Sigmoid colon (tissue), 7 donors: Measurements from ENCODE around the gene FSCN2. TPM values are rescaled to one million over a fixed set of nuclear protein-coding genes. Genes with fewer than 3 reads are reported as not detected.

Experiments
- DNase-seq: peaks from one replicate; pipeline ENCODE4 v3.0.0-alpha.2; 2019
- H3K27ac ChIP-seq, 4 donors: fragments of 200-600 bp; sonication (generic); one replicate each; pipeline ENCODE4 v1.5.1; 2016 to 2019; ENCODE audit warnings: mild to moderate bottlenecking in 1 of 4
- H3K27me3 ChIP-seq, 3 donors: fragments of 200-600 bp; sonication (generic); one replicate each; pipeline ENCODE4 v1.5.1; 2019; ENCODE audit warnings: mild to moderate bottlenecking in 1 of 3
- H3K36me3 ChIP-seq, 4 donors: fragments of 200-600 bp; sonication (generic); one replicate each; pipeline ENCODE4 v1.5.1; 2016 to 2019
- H3K4me1 ChIP-seq, 4 donors: fragments of 200-600 bp; sonication (generic); one replicate each; pipeline ENCODE4 v1.5.1; 2017 to 2019
- H3K4me3 ChIP-seq, 4 donors: fragments of 200-600 bp; sonication (generic); one replicate each; pipeline ENCODE4 v1.5.1; 2017 to 2019; ENCODE audit warnings: mild to moderate bottlenecking in 2 of 4, moderate library complexity in 1 of 4
- H3K9me3 ChIP-seq, 4 donors: fragments of 200-600 bp in 3 of 4; sonication (generic) in 3 of 4; one replicate each; pipeline versions ENCODE4 v1.5.1 to v1.6.1; 2013 to 2019
- CTCF ChIP-seq, 4 experiments: fragments of 450-650 bp in 3 of 4; fragments of 200-600 bp in 1 of 4; IDR thresholded peaks; one replicate each; pipeline ENCODE4 v1.5.1; 2016 to 2019; ENCODE audit warnings: antibody characterized with exemption in 4 of 4, mild to moderate bottlenecking in 3 of 4, moderate library complexity in 2 of 4
- EP300 ChIP-seq, 4 donors: sonication (generic); formaldehyde crosslinking; IDR thresholded peaks; one replicate each; pipeline ENCODE4 v1.6.1; 2017; ENCODE audit warnings: antibody characterized with exemption in 4 of 4
- POLR2A ChIP-seq, 2 donors: fragments of 450-650 bp; IDR thresholded peaks; one replicate each; pipeline ENCODE4 v1.6.1; 2016; ENCODE audit warnings: antibody characterized with exemption in 2 of 2, mild to moderate bottlenecking in 2 of 2, moderate library complexity in 2 of 2
- POLR2AphosphoS5 ChIP-seq, 4 donors: sonication (generic); formaldehyde crosslinking; IDR thresholded peaks; one replicate each; pipeline ENCODE4 v1.6.1; 2017; ENCODE audit warnings: antibody characterized with exemption in 4 of 4
- WGBS, 2 donors: extraction: QIAGEN DNeasy Blood & Tissue Kit; methylation state at CpG; one replicate each; pipeline ENCODE4 v1.1.7; 2013; 5-methylcytosine and 5-hydroxymethylcytosine counted together
- intact Hi-C: fragments of 100-400 bp; cut with DNase I; formaldehyde crosslinking; loops from one replicate; pipeline ENCODE4 v1.15.1; 2023
- polyA plus RNA-seq, 3 donors: library from polyadenylated mRNA; stranded (reverse); fragments of 200-250 nt; gene quantifications; one replicate each; pipeline ENCODE4 v1.2.3, GENCODE V29; 2013
- small RNA-seq, 3 donors: library from RNA; depleted of rRNA; stranded (forward); fragments of <200 nt; gene quantifications; one replicate each; pipeline ENCODE3, GENCODE V24; 2016
- total RNA-seq, 4 donors: library from RNA; depleted of rRNA; stranded (reverse); fragments of >200 nt; gene quantifications; one replicate each; pipeline ENCODE4 v1.1.0, GENCODE V29; 2016
- donor health status: healthy with polysubstance abuse.
- donor health status: Bipolar disorder and iron deficiency.
- donor health status: healthy.

FSCN2 gene
- total and polyA plus RNA-seq, 7 donors, result 0.33 to 2.3 (median 1.0) TPM; not detected in 3

DNA sequence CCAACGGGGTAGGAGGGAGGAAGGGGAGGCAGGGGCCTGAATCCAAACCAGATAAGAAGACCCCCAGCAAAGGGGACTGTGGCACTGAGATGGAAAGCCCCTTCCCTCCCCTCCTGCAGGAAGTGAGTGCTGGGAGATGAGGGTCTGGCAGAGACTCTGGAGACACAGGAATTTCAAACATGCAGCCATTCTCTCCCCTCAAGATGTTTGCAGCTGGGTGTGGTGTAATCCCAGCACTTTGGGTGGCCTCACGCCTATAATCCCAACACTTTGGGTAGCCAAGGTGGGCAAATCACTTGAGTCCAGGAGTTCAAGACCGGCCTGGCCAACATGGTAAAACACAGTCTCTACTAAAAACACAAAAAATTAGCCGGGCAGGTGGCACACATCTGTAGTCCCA lies 57.9 kb downstream of the FSCN2 start:
- no peak for DNase-seq
- intact Hi-C loops, result no loop called here
- H3K9me3 ChIP-seq, result no peaks in the 10 kb centered on the region
- no peaks in the 10 kb centered on the region for H3K4me1 ChIP-seq
- H3K27me3 ChIP-seq, result no peaks in the 10 kb centered on the region
- no peak overlapping the region for H3K27ac ChIP-seq
- peaks cover 10 to 98% (median 47%) of the 10 kb centered on the region in 4 donors for H3K36me3 ChIP-seq
- 91 to 92% methylated on average over 4 of the region's 4 CpGs for WGBS, 2 donors
- TF ChIP-seq EP300 (IDR thresholded peaks at IDR 0.05) (no peak), POLR2AphosphoS5 (IDR thresholded peaks at IDR 0.05) (no peak), POLR2A (IDR thresholded peaks at IDR 0.05) (no peak), CTCF (IDR thresholded peaks at IDR 0.05) (no peak)
- no peak overlapping the region for H3K4me3 ChIP-seq

Small RNAs within 50 kb of the gene (small RNA-seq; reads per million reads assigned to genes)
- 0 reads per million in 3 donors for gene RF00019

Other genes starting within 250 kb of the FSCN2 start
- gene SLC38A10, start 233.1 kb upstream of the FSCN2 start, total RNA-seq, result 10 to 100 TPM; 32.1 to 54.8 (median 42.3) TPM
- 10 to 100 TPM in 2 of 3 donors, 1 to 10 TPM in 1; 7.8 to 88.7 (median 14.1) TPM for gene SLC38A10, start 233.1 kb upstream of the FSCN2 start, polyA plus RNA-seq
- 10 to 100 TPM in 1 of 4 donors, 1 to 10 TPM in 3; 3.8 to 18.6 (median 7.2) TPM for gene BAHCC1, start 132.9 kb upstream of the FSCN2 start, total RNA-seq
- gene BAHCC1, start 132.9 kb upstream of the FSCN2 start, polyA plus RNA-seq, result 10 to 100 TPM in 1 of 3 donors, 1 to 10 TPM in 2; 1.8 to 12.9 (median 3.0) TPM
- gene ACTG1, start 15.6 kb upstream of the FSCN2 start, total RNA-seq, result 1,000 to 10,000 TPM; 1,038 to 2,003 (median 1,212) TPM
- 1,000 to 10,000 TPM; 2,538 to 4,527 (median 2,852) TPM for gene ACTG1, start 15.6 kb upstream of the FSCN2 start, polyA plus RNA-seq
- 10 to 100 TPM in 3 of 4 donors, 1 to 10 TPM in 1; 9.6 to 24.1 (median 14.6) TPM for gene FAAP100, start 24.0 kb downstream of the FSCN2 start, total RNA-seq
- 10 to 100 TPM in 2 of 3 donors, 1 to 10 TPM in 1; 6.6 to 27.2 (median 10.9) TPM for gene FAAP100, start 24.0 kb downstream of the FSCN2 start, polyA plus RNA-seq
- 10 to 100 TPM; 47.1 to 59.7 (median 52.6) TPM for gene NPLOC4, start 108.7 kb downstream of the FSCN2 start, total RNA-seq
- gene NPLOC4, start 108.7 kb downstream of the FSCN2 start, polyA plus RNA-seq, result 10 to 100 TPM; 19.8 to 52.7 (median 34.9) TPM
- gene TSPAN10, start 108.8 kb downstream of the FSCN2 start, total RNA-seq, result 1 to 10 TPM in 1 of 4 donors, under 1 TPM in 3; 0.36 to 1.7 (median 0.67) TPM
- gene TSPAN10, start 108.8 kb downstream of the FSCN2 start, polyA plus RNA-seq, result under 1 TPM; 0.46 to 0.76 (median 0.60) TPM
- 1 to 10 TPM in 1 of 4 donors, not detected in 3; 3.7 TPM for gene PDE6G, start 128.2 kb downstream of the FSCN2 start, total RNA-seq
- 1 to 10 TPM in 2 of 3 donors, not detected in 1; 2.3 to 4.4 TPM for gene PDE6G, start 128.2 kb downstream of the FSCN2 start, polyA plus RNA-seq
- gene OXLD1, start 138.2 kb downstream of the FSCN2 start, total RNA-seq, result 10 to 100 TPM; 14.4 to 36.2 (median 26.8) TPM
- 10 to 100 TPM; 40.8 to 57.5 (median 54.1) TPM for gene OXLD1, start 138.2 kb downstream of the FSCN2 start, polyA plus RNA-seq
- gene CCDC137, start 138.4 kb downstream of the FSCN2 start, total RNA-seq, result 10 to 100 TPM in 1 of 4 donors, 1 to 10 TPM in 3; 5.5 to 10.7 (median 9.0) TPM
- 10 to 100 TPM in 2 of 3 donors, 1 to 10 TPM in 1; 9.0 to 31.1 (median 13.4) TPM for gene CCDC137, start 138.4 kb downstream of the FSCN2 start, polyA plus RNA-seq
- 10 to 100 TPM; 27.7 to 51.7 (median 47.7) TPM for gene ARL16, start 155.4 kb downstream of the FSCN2 start, total RNA-seq
- gene ARL16, start 155.4 kb downstream of the FSCN2 start, polyA plus RNA-seq, result 10 to 100 TPM; 24.5 to 42.3 (median 36.6) TPM
- 100 to 1,000 TPM in 1 of 4 donors, 10 to 100 TPM in 3; 36.7 to 143 (median 42.5) TPM for gene HGS, start 155.6 kb downstream of the FSCN2 start, total RNA-seq
- 100 to 1,000 TPM in 1 of 3 donors, 10 to 100 TPM in 2; 52.9 to 111 (median 87.7) TPM for gene HGS, start 155.6 kb downstream of the FSCN2 start, polyA plus RNA-seq
- gene MRPL12, start 175.0 kb downstream of the FSCN2 start, total RNA-seq, result 10 to 100 TPM; 31.0 to 56.4 (median 39.5) TPM
- gene MRPL12, start 175.0 kb downstream of the FSCN2 start, polyA plus RNA-seq, result 100 to 1,000 TPM; 204 to 258 (median 237) TPM
- gene SLC25A10, start 183.9 kb downstream of the FSCN2 start, total RNA-seq, result 1 to 10 TPM in 3 of 4 donors, under 1 TPM in 1; 0.99 to 7.1 (median 3.7) TPM
- gene SLC25A10, start 183.9 kb downstream of the FSCN2 start, polyA plus RNA-seq, result 10 to 100 TPM; 59.5 to 63.2 (median 60.6) TPM